GM12878 (cell line): ENCODE measurements around the gene CAMKK1. TPM values are rescaled to one million over a fixed set of nuclear protein-coding genes. Genes with fewer than 3 reads are reported as not detected.

Experiments used
- BHLHE40 ChIP-seq, 2 experiments: fragments of 450-650 bp in 1 of 2; IDR thresholded peaks; 2 replicates each; pipeline ENCODE4 v1.6.1; 2011 to 2017; ENCODE audit warnings: low read depth in 2 of 2, borderline replicate concordance in 1 of 2, improper control_type of control experiment in 1 of 2, low read length in 1 of 2, mild to moderate bottlenecking in 1 of 2
- CHD2 ChIP-seq: IDR thresholded peaks from 2 replicates; pipeline ENCODE4 v1.6.1; 2011; ENCODE audit warnings: low read depth, low read length, improper control_type of control experiment, borderline replicate concordance
- IKZF1 ChIP-seq: fragments of 450-650 bp; conservative IDR thresholded peaks from 2 replicates; pipeline ENCODE4 v1.6.1; 2017; ENCODE audit warnings: antibody characterized with exemption, mild to moderate bottlenecking
- KDM1A ChIP-seq: fragments of 200-600 bp; sonication (generic); IDR thresholded peaks from 2 replicates; pipeline ENCODE4 v1.6.1; 2016; ENCODE audit warnings: borderline replicate concordance
- MEF2A ChIP-seq: IDR thresholded peaks from 2 replicates; pipeline ENCODE4 v1.6.1; 2011; ENCODE audit warnings: low read depth, mild to moderate bottlenecking, low read length, moderate library complexity; ENCODE audit not compliant: insufficient read depth
- MTA3 ChIP-seq: IDR thresholded peaks from 2 replicates; pipeline ENCODE4 v1.6.1; 2012; ENCODE audit warnings: low read length, inconsistent platforms, borderline replicate concordance
- NR2F1 ChIP-seq: fragments of 450-650 bp; conservative IDR thresholded peaks from 2 replicates; pipeline ENCODE4 v1.6.1; 2017; ENCODE audit warnings: mild to moderate bottlenecking
- PBX3 ChIP-seq: IDR thresholded peaks from 2 replicates; pipeline ENCODE4 v1.6.1; 2011; ENCODE audit warnings: mild to moderate bottlenecking, low read depth, low read length, moderate library complexity; ENCODE audit not compliant: insufficient replicate concordance
- POLR2A ChIP-seq: IDR thresholded peaks from 2 replicates; pipeline ENCODE4 v1.6.1; 2011; ENCODE audit warnings: low read depth, mild to moderate bottlenecking, low read length
- SKIL ChIP-seq: fragments of 450-650 bp; IDR thresholded peaks from 2 replicates; pipeline ENCODE4 v1.6.1; 2017; ENCODE audit warnings: mild to moderate bottlenecking, low read depth, inconsistent platforms; ENCODE audit not compliant: poor library complexity, severe bottlenecking
- SMAD5 ChIP-seq: IDR thresholded peaks from 2 replicates; pipeline ENCODE4 v1.6.1; 2016; ENCODE audit warnings: antibody characterized with exemption, low read depth
- SMARCA5 ChIP-seq: fragments of 450-650 bp; IDR thresholded peaks from 2 replicates; pipeline ENCODE4 v1.6.1; 2017; ENCODE audit warnings: mild to moderate bottlenecking
- SPI1 ChIP-seq: IDR thresholded peaks from 2 replicates; pipeline ENCODE4 v1.6.1; 2011; ENCODE audit warnings: low read depth, mild to moderate bottlenecking, low read length, moderate library complexity, borderline replicate concordance; ENCODE audit not compliant: insufficient read depth
- SREBF1 ChIP-seq: IDR thresholded peaks from 2 replicates; pipeline ENCODE4 v1.6.1; 2012; ENCODE audit warnings: mild to moderate bottlenecking, low read length
- SRF ChIP-seq, 2 experiments: IDR thresholded peaks; 2 replicates each; pipeline ENCODE4 v1.6.1; 2011; ENCODE audit warnings: low read depth in 2 of 2, low read length in 2 of 2, mild to moderate bottlenecking in 1 of 2, moderate library complexity in 1 of 2
- YY1 ChIP-seq: IDR thresholded peaks from 2 replicates; pipeline ENCODE4 v1.6.1; 2011; ENCODE audit warnings: low read depth, mild to moderate bottlenecking, low read length
- ZNF687 ChIP-seq: fragments of 450-650 bp; IDR thresholded peaks from 2 replicates; pipeline ENCODE4 v1.6.1; 2017; ENCODE audit warnings: mild to moderate bottlenecking, moderate library complexity
- ZSCAN29 ChIP-seq: fragments of 450-650 bp; IDR thresholded peaks from 2 replicates; pipeline ENCODE4 v1.6.1; 2017; ENCODE audit warnings: mild to moderate bottlenecking, moderate library complexity
- polyA plus RNA-seq, 11 experiments: library from polyadenylated mRNA; depleted of rRNA in 4 of 11; unstranded in 6 of 11; stranded (reverse) in 5 of 11; fragments of >200 nt; fragmentation: Nextera tagmentation in 4 of 11; fragmentation: Illumina TruSeq in 1 of 11; extraction: Ambion mirVana in 4 of 11; extraction: Trizol in 1 of 11; gene quantifications; 1 replicate in 1 of 11; 2 replicates in 10 of 11; pipeline versions ENCODE4 v1.2.1 to v1.2.3, GENCODE V29; 2011 to 2016; ENCODE audit warnings: inconsistent platforms in 2 of 11, missing spikeins in 2 of 11, low read depth in 1 of 11
- total RNA-seq, 4 experiments: library from RNA; depleted of rRNA in 3 of 4; stranded (reverse); fragments of >200 nt in 3 of 4; fragmentation: Illumina TruSeq in 1 of 4; extraction: Trizol in 1 of 4; gene quantifications; 2 replicates each; pipeline versions ENCODE4 v1.2.1 to v1.2.3, GENCODE V29; 2013 to 2021

Gene CAMKK1
- total and polyA plus RNA-seq, 10 of the 15 experiments (the other 5 are each of a cell fraction or from before 2014, with no cell fraction given), result 0.06 to 0.84 (median 0.37) TPM

GRCh38 chr17:3911271-3912053, 18.6 kb upstream of the CAMKK1 start (continued):
- TF ChIP-seq SRF (IDR thresholded peaks at IDR 0.05; ENCODE audit: low read depth in 2 of 2, low read length in 2 of 2) (0 out of 4 replicates have a peak, but pooled peaks of 1 of the 2 experiments have one; percentile 5), ZSCAN29 (no peak), ZNF687 (peak; percentile 91), YY1 (0 out of 2 replicates have a peak, but pooled peaks have one; percentile 3), MTA3 (no peak; the same call in 1 of the 2 replicates), NR2F1 (no peak), IKZF1 (peak; percentile 82), SKIL (peak; percentile 52), MEF2A (0 out of 2 replicates have a peak, but pooled peaks have one; percentile 33), CHD2 (peak; percentile 70), SREBF1 (no peak), POLR2A (peak; percentile 39; the same call in 1 of the 2 replicates), PBX3 (peak; percentile 37), SPI1 (peak; percentile 90), SMARCA5 (peak; percentile 74; the same call in 1 of the 2 replicates), KDM1A (no peak), BHLHE40 (IDR thresholded peaks at IDR 0.05; ENCODE audit: borderline replicate concordance in 1 of 2, low read depth in 2 of 2, low read length in 1 of 2) (peak; percentile 93 to 97), SMAD5 (no peak)
